Measurements from ENCODE around the gene PLEKHA8.

PLEKHA8 gene

GRCh38 chr7:30065746-30066145 is 37.5 kb downstream of the PLEKHA8 start:
- DNase-seq (ENCODE audit: insufficient read length, low spot score) (no peak), FAIRE-seq (no peak)
- no peak for TF ChIP-seq POLR2A (IDR thresholded peaks at IDR 0.05; ENCODE audit: low read depth, low read length)

- no peak for FAIRE-seq
- no peak for TF ChIP-seq POLR2A (IDR thresholded peaks at IDR 0.05; ENCODE audit: low read depth, low read length)
- DNase-seq (ENCODE audit: insufficient read length, low spot score), result no peak
Observed at GRCh38 chr7:30066687-30067086, 38.5 kb downstream of the PLEKHA8 start.

GRCh38 chr7:30068117-30068516 is 39.9 kb downstream of the PLEKHA8 start:
- FAIRE-seq, result no peak
- TF ChIP-seq POLR2A (IDR thresholded peaks at IDR 0.05; ENCODE audit: low read depth, low read length), result no peak
- no peak for DNase-seq (ENCODE audit: insufficient read length, low spot score)

- DNase-seq (ENCODE audit: insufficient read length, low spot score) (no peak), FAIRE-seq (no peak)
- TF ChIP-seq POLR2A (IDR thresholded peaks at IDR 0.05; ENCODE audit: low read depth, low read length), result no peak
Observed at GRCh38 chr7:30069096-30069867, 41.1 kb downstream of the PLEKHA8 start.

DNA sequence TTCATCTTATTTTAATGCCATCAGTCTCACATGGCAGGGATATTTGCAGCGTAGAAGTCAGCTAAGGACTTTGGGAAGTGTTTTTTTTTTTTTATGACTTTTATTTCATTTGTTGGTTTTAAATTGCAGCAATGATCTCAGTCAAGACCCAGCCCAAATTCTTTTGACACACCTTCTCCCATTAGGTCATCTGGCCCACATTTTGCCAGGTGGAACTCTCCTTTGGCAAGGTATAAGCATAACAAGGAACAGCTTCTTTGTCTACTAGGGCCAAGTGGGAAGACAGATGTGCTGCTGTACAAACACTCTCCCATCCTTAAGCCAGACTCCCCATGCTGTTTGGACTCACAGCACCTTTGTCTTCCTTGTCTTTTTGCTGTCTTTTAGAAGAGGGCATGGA is 41.8 kb downstream of the PLEKHA8 start:
- FAIRE-seq (no peak), DNase-seq (ENCODE audit: insufficient read length, low spot score) (no peak)
- no peak for TF ChIP-seq POLR2A (IDR thresholded peaks at IDR 0.05; ENCODE audit: low read depth, low read length)

DNA sequence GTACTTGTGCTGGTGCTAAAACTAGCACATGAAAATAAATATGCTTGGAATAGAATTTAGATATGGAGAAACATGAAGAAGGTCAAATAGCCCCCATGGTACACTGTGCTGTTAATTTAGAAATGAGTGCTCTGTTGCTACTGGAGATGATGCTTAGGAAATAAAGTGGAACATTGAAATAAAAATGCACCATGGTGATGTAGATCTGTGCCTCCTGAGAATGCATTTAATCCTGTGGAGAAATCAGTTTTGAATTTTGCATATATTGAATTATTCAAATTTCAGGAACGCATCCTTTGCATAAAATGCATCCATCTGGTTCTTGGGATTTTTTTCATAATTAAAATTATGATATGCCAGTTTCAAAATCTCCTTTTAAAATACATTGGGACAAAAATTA is 44.5 kb downstream of the PLEKHA8 start:
- no peak for TF ChIP-seq POLR2A (IDR thresholded peaks at IDR 0.05; ENCODE audit: low read depth, low read length)
- DNase-seq (ENCODE audit: insufficient read length, low spot score), result no peak
- no peak for FAIRE-seq

DNA sequence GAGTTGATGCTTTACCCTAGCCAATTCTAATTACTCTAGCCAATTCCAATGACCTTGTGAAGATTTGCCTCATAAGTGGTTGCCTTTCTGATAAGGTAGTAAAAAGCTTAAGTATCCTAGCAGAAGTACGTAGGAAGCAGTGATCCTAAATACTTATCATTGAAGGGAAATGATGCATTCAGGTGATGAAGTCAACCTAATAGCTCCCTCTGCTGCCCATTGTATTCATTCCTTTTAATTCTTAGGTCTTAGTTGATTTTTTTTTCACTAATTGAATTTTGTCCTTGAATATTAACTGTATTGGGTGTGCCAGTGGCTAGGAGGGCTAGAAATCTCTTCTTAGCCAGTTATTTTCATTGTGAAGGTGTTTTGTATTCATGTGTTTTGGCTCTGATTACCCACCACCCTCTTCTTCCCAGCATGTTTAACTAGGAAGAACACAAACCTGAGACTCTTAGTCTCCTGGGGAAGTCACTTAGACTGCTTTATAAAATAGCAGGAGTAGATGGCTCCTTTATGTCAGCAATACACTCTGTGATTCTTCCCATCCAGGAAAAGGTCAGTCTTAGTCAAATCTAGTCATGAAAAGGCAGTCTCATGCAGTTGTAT is 46.3 kb downstream of the PLEKHA8 start:
- TF ChIP-seq POLR2A (IDR thresholded peaks at IDR 0.05; ENCODE audit: low read depth, low read length), result no peak
- DNase-seq (ENCODE audit: insufficient read length, low spot score), result no peak
- peak; percentile 93 for FAIRE-seq

DNA sequence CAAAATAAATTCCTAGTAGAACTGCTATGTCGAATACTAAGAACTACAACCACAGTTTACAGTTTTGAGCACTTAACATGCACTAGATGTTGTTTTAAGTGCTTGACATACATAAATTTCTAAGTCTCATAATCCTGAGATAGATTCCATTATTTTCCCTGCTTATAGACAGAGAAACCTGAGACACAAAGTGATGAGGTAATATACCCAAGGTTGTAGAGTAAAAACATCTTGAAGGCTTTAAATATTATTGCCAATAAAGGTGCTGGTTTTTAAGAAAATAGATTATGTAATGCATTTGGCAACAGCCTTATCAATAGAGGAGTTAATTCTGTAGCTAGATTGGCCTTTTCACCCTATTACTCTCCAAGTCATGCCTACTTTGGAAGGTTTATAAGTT is 48.2 kb downstream of the PLEKHA8 start:
- no peak for DNase-seq (ENCODE audit: insufficient read length, low spot score)
- no peak for FAIRE-seq
- TF ChIP-seq POLR2A (IDR thresholded peaks at IDR 0.05; ENCODE audit: low read depth, low read length), result no peak

DNA sequence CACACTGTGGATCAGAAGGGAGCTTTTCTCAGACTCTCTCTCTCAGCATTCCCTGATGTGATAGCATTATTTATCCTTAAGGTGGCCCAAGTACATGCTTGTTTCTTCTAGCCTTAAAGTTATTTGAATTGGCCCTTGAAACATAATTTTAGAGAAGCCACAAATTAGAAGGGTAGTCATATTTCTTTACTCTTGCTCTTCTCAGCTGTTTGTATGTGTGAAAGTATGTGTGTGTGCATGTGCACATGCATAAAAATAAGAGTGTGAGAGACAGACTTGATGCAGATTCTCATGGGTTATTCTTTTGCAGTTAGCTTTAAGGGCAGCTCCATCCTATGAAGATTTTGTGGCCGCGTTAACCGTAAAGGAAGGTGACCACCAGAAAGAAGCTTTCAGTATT is 50.1 kb downstream of the PLEKHA8 start:
- FAIRE-seq, result no peak
- TF ChIP-seq POLR2A (IDR thresholded peaks at IDR 0.05; ENCODE audit: low read depth, low read length), result no peak
- no peak for DNase-seq (ENCODE audit: insufficient read length, low spot score)

GRCh38 chr7:30079880-30080279 is 51.7 kb downstream of the PLEKHA8 start:
- no peak for FAIRE-seq
- TF ChIP-seq POLR2A (IDR thresholded peaks at IDR 0.05; ENCODE audit: low read depth, low read length), result no peak
- no peak for DNase-seq (ENCODE audit: insufficient read length, low spot score)

DNA sequence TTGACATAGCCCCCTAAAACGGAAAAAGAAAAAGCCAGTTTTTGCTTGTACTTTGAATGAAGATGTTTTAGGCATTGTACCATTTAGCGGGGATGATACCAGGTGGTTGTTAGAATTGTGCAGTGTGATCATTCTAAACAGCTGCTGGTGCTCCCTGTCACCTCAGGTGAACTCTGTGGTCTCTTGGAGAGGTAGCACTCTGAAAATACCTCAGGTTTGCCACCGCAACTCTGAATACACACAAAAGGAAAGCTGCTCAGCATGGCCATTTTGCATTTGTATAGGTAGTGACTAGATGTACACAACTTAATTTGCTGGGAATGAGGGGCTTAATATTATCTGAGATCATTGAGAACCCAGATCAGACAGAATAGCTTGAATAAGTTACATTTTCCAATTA is 52.6 kb downstream of the PLEKHA8 start:
- no peak for TF ChIP-seq POLR2A (IDR thresholded peaks at IDR 0.05; ENCODE audit: low read depth, low read length)
- no peak for DNase-seq (ENCODE audit: insufficient read length, low spot score)
- no peak for FAIRE-seq

DNA sequence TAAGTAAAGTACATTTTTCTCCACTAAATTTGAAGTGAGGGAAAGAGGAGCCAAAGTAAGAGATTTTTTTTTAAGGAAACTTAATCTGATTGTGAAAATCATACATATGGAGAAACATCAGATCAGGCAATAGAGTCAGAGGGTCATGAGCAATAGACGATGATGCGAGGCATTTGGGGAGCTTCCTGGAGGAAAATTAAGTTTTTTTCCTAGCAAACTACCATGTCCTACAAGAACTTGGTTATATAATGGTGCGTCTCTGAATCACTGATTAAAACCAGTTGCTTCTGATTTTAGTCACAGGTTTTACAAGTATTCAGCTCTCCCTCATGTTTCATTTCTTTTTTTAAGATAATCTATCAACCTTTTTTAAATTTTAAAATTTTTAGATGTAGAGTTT is 54.5 kb downstream of the PLEKHA8 start:
- no peak for TF ChIP-seq POLR2A (IDR thresholded peaks at IDR 0.05; ENCODE audit: low read depth, low read length)
- DNase-seq (ENCODE audit: insufficient read length, low spot score) (no peak), FAIRE-seq (no peak)

DNA sequence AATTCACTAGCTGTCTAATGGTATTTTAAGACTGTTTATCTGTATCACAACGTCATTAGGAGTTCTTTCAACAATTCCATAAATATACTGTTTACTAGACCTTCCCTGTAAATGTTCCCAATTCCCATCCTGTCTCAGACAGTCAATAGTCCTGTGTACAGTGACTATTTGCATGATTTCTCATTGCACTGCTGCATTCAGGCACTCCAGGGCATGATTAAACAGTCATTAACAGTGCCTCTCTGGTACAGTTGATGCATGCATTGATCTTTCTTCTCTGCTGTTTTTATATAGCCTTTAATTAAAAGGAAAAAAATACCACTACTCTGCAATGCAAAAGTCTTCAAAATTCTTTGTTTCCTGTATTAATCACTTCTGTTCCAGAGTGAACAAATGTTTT is 55.1 kb downstream of the PLEKHA8 start:
- no peak for TF ChIP-seq POLR2A (IDR thresholded peaks at IDR 0.05; ENCODE audit: low read depth, low read length)
- DNase-seq (ENCODE audit: insufficient read length, low spot score) (no peak), FAIRE-seq (no peak)

DNA sequence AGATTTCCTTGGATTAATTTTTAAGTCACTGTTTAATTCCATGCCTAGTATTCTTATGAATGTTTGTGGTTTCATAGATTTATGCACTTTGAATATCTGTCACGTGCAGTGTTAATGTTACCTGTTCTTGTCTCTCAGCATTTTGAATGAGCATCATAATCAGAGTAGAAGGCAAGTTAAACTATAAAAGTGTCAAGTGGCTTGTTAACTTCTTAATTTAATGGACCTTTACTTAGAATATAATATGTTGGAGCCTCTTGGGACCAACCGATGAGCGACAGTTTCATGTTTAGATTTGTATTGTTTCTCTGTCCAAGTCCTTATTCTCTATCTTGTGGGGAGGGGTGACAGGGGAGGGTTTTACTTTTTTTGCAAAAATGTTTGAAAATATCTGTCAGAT is 56.0 kb downstream of the PLEKHA8 start:
- FAIRE-seq, result no peak
- no peak for TF ChIP-seq POLR2A (IDR thresholded peaks at IDR 0.05; ENCODE audit: low read depth, low read length)
- DNase-seq (ENCODE audit: insufficient read length, low spot score), result no peak

GRCh38 chr7:30086529-30086928 is 58.3 kb downstream of the PLEKHA8 start:
- DNase-seq (ENCODE audit: insufficient read length, low spot score) (no peak), FAIRE-seq (no peak)
- no peak for TF ChIP-seq POLR2A (IDR thresholded peaks at IDR 0.05; ENCODE audit: low read depth, low read length)

All from H54 (cell line).